GM19193 (cell line): ENCODE data around the gene CTNNA3.

Experiments
- POLR2A ChIP-seq: IDR thresholded peaks from 4 replicates; pipeline ENCODE4 v1.6.1; 2011; ENCODE audit not compliant: insufficient read depth, insufficient read length; ENCODE audit errors: extremely low read depth

The CTNNA3 gene

DNA sequence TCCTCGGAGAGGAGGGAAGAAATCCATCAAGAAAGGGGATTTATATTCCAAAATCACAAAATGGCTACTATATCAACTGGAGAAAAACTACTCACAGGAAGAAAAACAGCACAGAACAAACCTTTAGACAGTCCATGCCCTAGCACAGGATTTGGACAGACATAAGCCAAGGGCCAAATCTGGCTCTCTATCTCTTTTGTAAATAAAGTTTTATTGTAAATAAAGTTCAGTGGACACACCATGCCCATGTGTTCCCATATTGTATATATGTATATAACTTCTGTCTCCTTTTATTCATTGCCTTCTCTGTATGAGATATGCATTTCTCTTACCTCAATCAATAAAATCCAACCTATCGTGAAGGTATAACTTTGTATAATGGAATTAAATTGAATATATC, 1513.0 kb downstream of the CTNNA3 start:
- TF ChIP-seq POLR2A = no peak

DNA sequence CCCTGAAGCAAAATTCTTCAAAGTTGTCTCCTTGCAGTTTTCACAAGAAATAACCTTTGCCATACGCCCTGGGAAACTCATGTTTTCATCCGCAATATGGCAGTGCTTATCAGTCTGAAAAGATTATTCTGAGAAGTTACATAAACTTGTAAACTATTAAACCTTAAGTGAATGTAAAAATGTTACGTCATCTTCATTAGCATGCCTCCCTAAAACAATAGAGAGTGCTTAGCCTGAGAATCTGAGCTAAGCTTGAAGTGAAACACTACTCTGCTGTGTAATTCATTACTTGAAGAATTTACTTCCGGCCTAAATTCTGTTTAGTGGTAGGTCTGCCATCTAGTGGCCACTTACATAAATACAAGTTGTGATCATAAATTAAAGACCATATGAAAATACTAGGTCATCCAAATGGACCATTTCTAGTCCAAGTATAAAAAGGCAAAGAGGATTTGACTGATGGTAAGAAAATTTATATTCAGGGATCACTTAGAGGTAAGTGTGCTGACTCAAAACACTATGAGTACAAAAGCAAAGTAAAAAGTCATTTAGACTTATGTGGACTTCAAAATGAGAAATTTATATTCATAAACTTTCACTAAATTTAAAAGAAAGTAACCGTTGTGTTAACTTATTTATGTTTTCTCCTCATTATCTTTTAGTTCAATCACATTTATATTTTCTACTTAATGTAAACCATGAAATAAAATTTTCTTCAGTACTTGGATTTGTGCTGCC, 1515.2 kb downstream of the CTNNA3 start:
- TF ChIP-seq POLR2A = no peak

DNA sequence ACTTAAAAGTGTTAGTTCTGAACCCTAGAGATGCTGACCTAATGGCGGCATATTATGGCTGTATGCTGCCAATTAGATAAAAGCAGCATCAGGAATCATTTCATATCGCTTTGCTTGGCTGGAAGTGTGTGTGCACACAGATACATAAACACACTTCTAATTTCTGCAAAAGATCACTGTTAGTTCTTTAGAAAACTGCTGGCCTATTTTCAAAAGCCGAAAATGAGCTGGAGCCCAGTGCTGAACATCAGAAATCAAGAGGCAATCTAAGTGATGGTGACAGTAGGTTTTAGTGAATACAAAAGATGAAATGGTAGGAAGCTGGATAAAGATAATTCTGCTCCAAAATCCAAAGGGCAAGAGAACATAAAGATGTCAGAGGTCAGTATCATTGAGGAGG, 1516.0 kb downstream of the CTNNA3 start:
- no peak for TF ChIP-seq POLR2A

DNA sequence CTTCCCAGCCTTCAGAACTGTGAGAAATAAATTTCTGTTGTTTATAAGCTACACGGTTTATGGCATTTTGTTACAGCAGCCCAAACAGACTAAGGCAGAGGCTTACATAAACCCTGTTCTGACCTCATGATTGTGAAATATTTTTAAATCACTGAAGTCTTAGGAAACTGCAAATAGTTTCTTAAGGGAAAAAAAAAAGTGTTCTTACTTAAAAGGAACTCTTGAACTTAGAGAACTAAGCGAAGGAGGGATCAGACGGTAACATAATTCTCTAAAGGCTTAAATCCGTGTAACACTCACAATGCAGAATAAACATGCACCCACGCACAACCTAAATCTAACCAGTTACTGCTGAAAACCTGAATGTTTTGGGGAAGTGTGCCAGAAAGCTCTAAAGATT, 1519.2 kb downstream of the CTNNA3 start:
- no peak for TF ChIP-seq POLR2A

DNA sequence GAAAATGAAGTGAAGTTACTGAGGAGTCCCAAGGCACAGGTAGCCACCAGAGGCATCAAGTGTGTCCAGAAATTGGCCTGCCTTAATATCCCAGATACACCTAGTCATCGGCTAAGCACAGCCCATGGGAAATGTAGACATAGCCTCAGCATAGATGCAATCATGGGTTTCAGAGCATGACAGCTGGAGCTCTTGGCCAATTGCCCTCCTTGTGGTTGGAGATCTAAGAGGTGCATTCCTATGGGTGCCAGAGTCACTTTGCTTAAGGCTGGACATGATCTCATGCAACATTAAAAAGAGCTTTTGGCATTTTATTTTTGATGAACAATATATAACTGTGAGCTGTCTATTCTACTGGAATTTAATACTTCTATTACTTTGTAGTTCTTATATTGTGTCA, 1528.2 kb downstream of the CTNNA3 start:
- TF ChIP-seq POLR2A = no peak

DNA sequence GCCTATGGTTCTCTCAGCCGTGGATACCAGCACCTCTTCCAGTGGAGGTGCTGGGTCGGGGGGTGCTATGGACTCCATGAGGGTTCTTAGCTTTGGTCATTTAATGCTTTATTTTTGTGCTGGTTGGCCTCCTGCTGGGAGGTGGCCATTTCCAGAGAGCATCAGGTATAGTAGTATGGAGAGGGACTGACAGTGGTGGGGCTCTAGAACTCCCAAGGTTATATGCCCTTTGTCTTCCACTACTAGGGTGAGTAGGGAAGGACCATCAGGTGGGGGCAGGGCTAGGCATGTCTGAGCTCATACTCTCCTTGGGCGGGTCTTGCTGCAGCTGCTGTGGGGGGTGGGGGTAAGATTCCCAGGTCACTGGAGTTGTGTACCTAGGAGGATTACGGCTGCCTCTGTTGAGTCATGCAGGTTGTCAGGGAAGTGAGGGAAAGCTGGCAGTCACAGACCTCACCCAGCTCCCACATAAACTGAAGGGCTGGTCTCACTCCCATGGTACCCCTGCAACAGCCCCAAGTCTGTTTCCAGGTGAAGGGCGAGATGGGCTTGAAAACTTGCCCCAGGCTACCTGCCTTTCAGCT, 1533.3 kb downstream of the CTNNA3 start:
- TF ChIP-seq POLR2A = no peak

DNA sequence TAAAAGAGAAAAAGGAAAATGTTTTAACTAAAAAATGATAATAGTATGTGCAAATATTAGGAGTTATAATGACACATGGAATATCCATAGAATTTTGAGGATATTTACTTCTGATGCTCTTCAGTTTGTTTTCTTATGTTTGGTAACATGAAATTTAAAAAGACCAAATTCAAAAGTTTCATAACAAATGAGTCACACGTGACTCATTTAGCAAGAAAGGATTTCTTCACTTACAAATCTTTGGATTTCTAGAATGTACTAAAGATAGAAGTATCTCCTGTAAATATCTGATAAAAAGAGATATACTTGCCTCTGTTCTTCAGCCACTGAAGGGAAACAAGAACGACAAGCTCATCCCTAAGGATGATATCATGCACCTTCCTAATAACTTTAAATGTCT, 1544.6 kb downstream of the CTNNA3 start:
- TF ChIP-seq POLR2A = no peak

DNA sequence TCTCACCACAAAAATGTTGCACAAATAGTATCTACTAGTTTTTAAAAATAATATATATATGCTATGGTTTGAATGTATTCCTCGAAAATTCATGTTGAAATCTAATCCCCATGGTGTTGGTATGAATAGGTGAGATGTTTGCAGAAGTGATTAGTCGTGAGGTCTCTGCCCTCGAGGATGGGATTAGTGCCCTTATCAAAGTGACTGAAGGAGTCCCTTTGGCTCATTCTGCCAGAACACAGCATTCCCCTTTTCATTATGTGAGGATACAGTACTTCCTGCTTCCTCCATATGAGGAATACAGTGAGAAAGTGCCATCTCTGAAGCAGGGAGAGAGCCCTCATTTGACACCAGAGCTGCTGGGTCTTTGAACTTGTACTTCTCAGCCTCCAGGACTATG, 1547.7 kb downstream of the CTNNA3 start:
- no peak for TF ChIP-seq POLR2A

DNA sequence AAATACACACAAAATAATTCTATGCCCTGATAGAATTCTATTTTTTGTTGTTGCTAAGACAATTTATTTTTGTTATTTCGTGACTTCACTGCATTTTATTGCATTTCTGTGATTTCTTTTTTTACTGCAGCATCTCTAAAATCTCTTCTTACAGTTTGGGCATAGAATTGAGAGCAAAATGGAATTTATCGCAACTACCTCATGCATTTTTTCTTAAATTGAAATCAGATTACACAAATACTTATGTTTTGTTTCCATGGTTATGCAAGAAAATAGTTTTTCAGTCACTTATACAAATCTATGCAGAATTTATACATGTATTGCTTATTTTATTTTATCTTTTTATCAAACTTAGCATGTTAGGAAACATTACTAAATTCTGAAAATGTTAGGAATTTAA, 1552.0 kb downstream of the CTNNA3 start:
- TF ChIP-seq POLR2A = no peak

DNA sequence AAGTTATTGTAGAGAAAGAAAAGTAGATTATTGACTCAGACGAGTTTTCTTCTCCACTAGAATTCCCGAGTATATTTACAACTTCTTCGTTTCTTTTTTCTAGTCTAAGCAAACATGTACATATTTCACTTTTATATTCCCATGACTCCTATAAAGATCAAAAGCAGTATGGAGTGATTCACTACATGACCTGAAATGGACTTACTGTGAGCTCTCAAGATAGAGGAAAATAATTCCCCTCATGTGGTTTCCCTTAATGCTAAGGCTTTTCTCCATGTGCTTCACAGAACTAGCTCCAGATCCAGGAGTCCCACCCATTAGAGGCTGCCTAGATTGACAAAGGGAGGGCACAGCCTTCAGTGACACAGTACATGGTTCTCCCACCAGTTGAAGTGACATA, 1593.2 kb downstream of the CTNNA3 start:
- no peak for TF ChIP-seq POLR2A

DNA sequence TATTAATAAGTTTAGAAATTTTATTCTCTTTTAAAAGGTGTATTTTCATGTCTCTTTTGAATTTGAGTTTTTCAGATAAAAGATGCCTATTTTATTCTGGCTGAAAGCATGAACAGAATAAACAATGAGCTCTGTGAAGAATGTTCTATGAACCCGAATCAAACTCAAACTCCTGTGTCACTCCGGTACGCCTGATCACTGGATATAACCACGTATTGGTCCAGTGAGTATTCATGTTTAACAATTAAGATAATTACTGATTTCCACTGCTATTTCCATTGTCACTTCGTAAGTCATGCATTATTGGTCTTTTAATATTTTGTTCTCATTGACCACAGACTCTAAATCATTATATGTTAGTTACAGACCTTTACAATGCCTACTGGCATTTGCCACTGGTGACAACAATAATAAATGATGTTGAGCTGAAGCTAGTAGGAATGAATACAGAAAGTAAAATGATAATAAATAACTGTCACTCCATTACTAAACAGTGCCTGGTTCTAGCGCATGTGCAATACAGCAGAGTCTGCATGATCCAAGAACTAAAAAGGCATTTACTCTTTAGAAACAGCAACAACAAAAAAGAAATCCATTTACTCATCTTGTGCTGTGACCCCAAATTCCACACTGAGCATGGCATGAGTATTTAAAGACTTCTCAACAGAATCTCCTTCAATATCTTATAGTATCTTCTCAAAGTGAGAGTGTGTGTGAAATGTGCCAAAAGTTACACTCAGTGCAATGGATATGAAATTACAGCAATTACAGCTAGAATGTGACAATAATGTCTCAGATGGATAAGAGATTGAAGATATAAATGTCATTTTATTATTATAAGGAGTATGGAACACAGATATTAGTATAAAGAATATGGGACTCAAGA, 1597.2 kb downstream of the CTNNA3 start:
- no peak for TF ChIP-seq POLR2A

DNA sequence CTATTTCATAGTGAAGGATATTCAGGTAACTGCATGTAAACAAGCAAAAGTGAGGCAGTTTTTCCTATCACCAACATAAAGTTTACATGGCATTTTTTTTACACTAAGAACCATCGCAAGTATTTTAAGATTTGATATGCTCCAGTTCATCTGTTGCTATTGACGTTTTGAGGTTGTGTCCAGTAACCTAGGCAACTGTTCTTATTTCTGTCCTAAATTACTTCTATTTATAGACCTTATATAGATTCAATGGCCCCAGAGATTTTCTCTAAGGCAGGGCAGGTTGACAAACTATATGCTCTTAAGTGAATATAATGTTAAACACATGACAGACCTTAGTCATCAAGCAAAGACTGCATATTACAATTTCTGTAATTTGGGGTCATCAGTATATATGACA, 1600.4 kb downstream of the CTNNA3 start:
- TF ChIP-seq POLR2A = no peak

DNA sequence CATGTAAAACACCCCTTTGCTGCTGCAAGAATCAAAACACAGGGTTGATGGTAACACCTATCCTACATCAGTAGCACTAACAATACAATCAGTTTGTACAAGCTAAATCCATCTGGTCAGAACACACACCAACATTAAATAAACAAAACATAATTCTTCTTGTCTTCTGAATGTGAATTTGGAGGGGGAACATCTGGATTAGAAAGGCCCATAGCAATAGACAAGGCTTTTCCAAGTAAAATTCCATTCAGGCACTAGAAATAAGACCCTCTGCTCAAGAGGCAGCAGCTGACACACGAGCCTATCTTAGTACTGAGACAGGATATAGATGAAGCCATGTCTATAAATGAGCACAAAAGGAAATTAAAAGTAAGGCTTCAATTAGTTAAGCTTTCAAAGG, 1610.1 kb downstream of the CTNNA3 start:
- no peak for TF ChIP-seq POLR2A

DNA sequence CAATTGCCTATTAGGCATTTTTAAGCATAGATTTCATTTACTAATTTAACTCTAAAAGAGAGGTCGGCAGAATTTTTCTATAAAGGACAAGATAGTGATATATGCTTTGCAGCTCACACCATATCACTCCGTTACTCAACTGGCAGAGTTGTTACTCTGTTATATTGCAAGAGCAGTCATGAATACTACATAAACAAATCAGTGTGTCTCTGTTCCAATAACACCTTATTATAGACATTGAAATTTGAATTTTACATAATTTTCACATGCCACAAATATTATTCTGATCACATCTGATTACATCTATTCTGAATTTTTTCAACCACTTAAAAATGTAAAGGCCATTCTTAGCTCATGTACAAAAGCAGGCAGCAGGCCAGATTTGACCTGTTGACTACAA, 1624.1 kb downstream of the CTNNA3 start:
- no peak for TF ChIP-seq POLR2A

DNA sequence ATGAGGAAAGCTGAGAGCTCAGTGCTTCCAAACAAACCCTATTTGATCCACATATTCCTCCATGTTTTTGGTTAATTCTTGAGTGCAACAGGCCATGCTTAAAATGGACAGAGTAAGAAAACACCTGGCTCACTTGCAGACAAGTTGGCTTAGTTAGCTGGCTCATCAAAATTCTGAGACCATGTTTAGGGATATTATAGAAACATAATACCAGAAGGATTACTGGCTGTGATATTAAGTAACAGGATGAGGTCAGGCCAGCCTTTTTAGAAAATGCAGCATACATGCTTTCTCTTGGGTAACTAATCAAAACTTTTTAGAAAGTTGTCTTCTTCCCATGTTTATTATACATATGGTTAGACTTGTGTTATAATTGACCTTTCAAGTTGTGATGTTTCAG, 1637.4 kb downstream of the CTNNA3 start:
- TF ChIP-seq POLR2A = no peak

DNA sequence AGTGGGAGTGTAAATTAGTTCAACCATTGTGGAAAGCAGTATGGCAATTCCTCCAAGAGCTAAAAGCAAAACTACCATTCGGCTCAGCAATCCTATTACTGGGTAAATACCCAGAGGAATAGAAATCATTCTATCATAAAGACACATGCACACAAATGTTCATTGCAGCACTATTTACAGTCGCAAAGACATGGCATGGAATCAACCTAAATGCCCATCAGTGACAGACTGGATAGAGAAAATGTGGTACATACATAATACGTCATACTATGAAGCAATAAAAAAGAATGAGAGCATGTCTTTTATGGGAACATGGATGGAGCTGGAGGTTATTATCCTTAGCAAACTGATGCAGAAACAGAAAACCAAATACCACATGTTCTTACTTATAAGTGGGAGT, 1646.7 kb downstream of the CTNNA3 start:
- TF ChIP-seq POLR2A = no peak

DNA sequence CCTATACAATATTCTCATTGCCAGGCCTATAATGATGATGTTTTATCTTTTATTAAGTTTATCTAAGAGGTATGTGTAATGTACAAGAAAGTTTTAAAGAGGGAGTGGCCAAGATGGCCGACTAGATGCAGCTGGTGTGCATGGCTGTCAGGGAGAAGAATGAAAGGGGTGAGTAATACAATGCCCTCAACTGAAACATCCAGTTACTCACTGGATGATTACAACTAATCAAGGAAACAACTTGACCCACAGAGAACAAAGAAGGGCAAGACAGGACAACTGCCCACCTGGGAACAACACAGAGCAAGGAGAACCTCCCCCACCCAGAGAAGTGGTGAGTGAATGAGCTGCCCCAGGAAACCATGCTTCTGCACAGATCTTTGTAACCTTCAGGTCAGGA, 1650.1 kb downstream of the CTNNA3 start:
- TF ChIP-seq POLR2A = no peak

DNA sequence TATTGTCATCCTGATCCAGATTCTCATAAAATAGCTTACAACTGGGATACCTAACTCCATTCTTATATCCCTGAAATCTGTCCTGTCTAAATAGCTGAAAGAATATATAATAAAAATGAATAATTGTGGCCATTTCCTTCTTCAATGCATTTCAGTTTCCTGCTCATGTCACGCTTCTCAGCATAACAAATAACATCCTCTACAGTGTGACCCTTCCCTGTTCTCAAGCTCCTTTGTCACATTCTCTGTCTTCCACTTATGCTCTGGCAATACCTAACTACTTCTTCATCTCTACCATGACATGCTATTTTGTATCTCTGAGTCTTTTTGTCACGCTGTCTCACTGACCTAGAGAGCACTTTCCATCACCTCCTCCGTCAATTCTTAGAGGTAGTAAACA, 1654.2 kb downstream of the CTNNA3 start:
- TF ChIP-seq POLR2A = no peak
